Keratinocyte (primary cell): ENCODE data around the gene POLE.

ENCODE experiments used
- EZH2 ChIP-seq: IDR thresholded peaks from one replicate; pipeline ENCODE4 v1.6.1; 2012; ENCODE audit warnings: inconsistent platforms, mild to moderate bottlenecking, low read length, moderate library complexity
- TF ChIP-seq, protein P1 (sequence below), 3 experiments: IDR thresholded peaks in 1 of 3; conservative IDR thresholded peaks in 1 of 3; optimal IDR thresholded peaks in 1 of 3; 2 replicates in 2 of 3; 3 replicates in 1 of 3; pipeline versions ENCODE3 to v1.5.1; 2011; ENCODE audit warnings: low read length in 3 of 3, mild to moderate bottlenecking in 3 of 3, moderate library complexity in 2 of 3, control low read depth in 1 of 3, inconsistent platforms in 1 of 3; ENCODE audit not compliant: insufficient read depth in 2 of 3; ENCODE audit errors: extremely low read depth in 1 of 3

DNA sequence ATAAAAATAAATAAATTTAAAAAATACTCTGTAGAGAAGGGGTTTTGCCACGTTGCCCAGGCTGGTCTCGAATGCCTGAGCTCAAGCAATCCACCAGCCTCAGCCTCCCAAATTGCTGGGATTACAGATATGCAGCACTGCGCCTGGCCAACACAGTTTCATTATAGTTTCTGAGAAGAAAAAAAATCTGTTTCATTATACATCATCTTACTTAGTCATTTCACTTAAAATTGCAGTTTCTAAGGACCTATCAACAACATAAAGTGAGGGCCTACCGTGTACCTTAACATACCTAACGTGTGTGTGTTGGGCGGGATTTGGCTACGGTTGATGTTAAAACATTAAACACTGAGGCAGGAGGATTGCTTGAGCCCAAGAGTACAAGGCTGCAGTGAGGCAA lies 40.3 kb downstream of the POLE start:
- TF ChIP-seq, protein P1, sequence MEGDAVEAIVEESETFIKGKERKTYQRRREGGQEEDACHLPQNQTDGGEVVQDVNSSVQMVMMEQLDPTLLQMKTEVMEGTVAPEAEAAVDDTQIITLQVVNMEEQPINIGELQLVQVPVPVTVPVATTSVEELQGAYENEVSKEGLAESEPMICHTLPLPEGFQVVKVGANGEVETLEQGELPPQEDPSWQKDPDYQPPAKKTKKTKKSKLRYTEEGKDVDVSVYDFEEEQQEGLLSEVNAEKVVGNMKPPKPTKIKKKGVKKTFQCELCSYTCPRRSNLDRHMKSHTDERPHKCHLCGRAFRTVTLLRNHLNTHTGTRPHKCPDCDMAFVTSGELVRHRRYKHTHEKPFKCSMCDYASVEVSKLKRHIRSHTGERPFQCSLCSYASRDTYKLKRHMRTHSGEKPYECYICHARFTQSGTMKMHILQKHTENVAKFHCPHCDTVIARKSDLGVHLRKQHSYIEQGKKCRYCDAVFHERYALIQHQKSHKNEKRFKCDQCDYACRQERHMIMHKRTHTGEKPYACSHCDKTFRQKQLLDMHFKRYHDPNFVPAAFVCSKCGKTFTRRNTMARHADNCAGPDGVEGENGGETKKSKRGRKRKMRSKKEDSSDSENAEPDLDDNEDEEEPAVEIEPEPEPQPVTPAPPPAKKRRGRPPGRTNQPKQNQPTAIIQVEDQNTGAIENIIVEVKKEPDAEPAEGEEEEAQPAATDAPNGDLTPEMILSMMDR (optimal IDR thresholded peaks at IDR 0.05 in 1 of 3, IDR thresholded peaks at IDR 0.05 in 1 of 3, conservative IDR thresholded peaks at IDR 0.05 in 1 of 3; ENCODE audit: extremely low read depth in 1 of 3, insufficient read depth in 2 of 3, low read length in 3 of 3), result no peak
- no peak for TF ChIP-seq EZH2
